Endothelial cell (in vitro differentiated cells): ENCODE data around the gene FRMD4A. TPM values are rescaled to one million over a fixed set of nuclear protein-coding genes. Genes with fewer than 3 reads are reported as not detected.

Source experiments
- DNase-seq: peaks from one replicate; pipeline ENCODE4 v3.0.0; 2021; ENCODE audit warnings: low spot score
- H3K27ac Mint-ChIP-seq: one replicate; pipeline ENCODE4 v1.8.0; 2021; ENCODE audit warnings: mixed read lengths, inconsistent platforms; ENCODE audit not compliant: unreplicated experiment
- H3K27me3 Mint-ChIP-seq: one replicate; pipeline ENCODE4 v1.8.0; 2021; ENCODE audit warnings: mild to moderate bottlenecking, moderate library complexity, mixed read lengths, inconsistent platforms; ENCODE audit not compliant: unreplicated experiment
- H3K36me3 Mint-ChIP-seq: one replicate; pipeline ENCODE4 v1.8.0; 2021; ENCODE audit warnings: mild to moderate bottlenecking, low read depth, mixed read lengths, inconsistent platforms; ENCODE audit not compliant: unreplicated experiment
- H3K4me1 Mint-ChIP-seq: one replicate; pipeline ENCODE4 v1.8.0; 2021; ENCODE audit warnings: mild to moderate bottlenecking, mixed read lengths, inconsistent platforms; ENCODE audit not compliant: unreplicated experiment
- H3K4me3 Mint-ChIP-seq: one replicate; pipeline ENCODE4 v1.8.0; 2021; ENCODE audit warnings: mild to moderate bottlenecking, mixed read lengths, inconsistent platforms; ENCODE audit not compliant: unreplicated experiment
- H3K9me3 Mint-ChIP-seq: one replicate; pipeline ENCODE4 v1.8.0; 2021; ENCODE audit warnings: mixed read lengths, inconsistent platforms; ENCODE audit not compliant: unreplicated experiment
- total RNA-seq: library from RNA; stranded (reverse); fragmentation: NEBNext Ultra II Directional; extraction: Animal tissue kit (Norgen Biotek cat#: 25700); gene quantifications from one replicate; pipeline ENCODE4 v1.2.1, GENCODE V29; 2021; ENCODE audit not compliant: unreplicated experiment
- TF ChIP-seq, protein P1 (sequence below): fragments of 200-600 bp; sonication (generic); IDR thresholded peaks from one replicate; pipeline ENCODE4 v1.5.0; 2021; ENCODE audit warnings: antibody characterized with exemption; ENCODE audit not compliant: unreplicated experiment

FRMD4A gene
- total RNA-seq, 1 donor from 2014 or later, result 68.9 TPM

DNA sequence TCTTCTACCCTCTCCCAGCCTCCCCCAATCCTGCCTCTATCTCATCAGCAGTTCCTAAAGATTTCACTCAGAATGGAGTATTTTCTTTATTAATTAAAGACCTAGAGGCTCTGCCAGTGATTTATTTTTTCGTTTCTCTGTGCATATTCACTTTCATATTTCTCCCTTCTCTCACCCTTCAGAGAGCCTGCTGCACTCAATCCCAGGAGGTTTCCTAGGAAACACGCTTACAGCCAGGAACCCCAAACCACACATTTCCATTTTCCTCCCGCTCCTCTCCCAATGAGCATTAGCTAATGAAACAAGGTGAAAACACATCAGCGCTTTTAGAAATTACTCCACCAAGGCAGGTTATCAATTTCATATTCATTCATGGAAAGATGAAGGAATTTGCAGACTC is 180.2 kb downstream of the FRMD4A start:
- Mint-ChIP-seq H3K4me3 (no peak overlapping the region), H3K36me3 (no peaks in the 10 kb centered on the region), H3K27ac (no peak overlapping the region), H3K4me1 (peaks cover 2% of the 10 kb centered on the region), H3K27me3 (peaks cover 2% of the 10 kb centered on the region), H3K9me3 (no peaks in the 10 kb centered on the region)
- DNase-seq, result no peak
- TF ChIP-seq, protein P1, sequence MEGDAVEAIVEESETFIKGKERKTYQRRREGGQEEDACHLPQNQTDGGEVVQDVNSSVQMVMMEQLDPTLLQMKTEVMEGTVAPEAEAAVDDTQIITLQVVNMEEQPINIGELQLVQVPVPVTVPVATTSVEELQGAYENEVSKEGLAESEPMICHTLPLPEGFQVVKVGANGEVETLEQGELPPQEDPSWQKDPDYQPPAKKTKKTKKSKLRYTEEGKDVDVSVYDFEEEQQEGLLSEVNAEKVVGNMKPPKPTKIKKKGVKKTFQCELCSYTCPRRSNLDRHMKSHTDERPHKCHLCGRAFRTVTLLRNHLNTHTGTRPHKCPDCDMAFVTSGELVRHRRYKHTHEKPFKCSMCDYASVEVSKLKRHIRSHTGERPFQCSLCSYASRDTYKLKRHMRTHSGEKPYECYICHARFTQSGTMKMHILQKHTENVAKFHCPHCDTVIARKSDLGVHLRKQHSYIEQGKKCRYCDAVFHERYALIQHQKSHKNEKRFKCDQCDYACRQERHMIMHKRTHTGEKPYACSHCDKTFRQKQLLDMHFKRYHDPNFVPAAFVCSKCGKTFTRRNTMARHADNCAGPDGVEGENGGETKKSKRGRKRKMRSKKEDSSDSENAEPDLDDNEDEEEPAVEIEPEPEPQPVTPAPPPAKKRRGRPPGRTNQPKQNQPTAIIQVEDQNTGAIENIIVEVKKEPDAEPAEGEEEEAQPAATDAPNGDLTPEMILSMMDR, result no peak

DNA sequence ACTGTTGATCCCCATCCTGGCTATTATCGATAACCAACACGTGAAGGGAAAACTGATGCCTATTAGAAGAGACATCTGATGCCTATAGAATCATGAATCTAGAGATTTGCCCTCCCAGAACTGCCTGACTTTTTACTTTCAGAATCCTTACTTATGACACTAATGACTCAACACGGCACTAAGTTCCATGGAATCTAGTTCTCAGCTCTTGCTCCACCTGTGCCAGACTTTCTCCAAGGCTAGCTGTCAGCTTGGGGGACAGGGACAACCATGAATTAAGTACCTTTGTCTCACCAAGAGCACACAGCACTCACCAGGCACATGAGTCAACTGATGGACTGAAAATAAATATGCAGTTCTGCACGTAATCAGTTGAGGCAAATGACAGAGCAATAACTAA is 184.2 kb downstream of the FRMD4A start:
- no peaks in the 10 kb centered on the region for H3K4me1 Mint-ChIP-seq
- no peaks in the 10 kb centered on the region for H3K9me3 Mint-ChIP-seq
- TF ChIP-seq, protein P1, result no peak
- H3K27me3 Mint-ChIP-seq, result peaks cover 2% of the 10 kb centered on the region
- H3K36me3 Mint-ChIP-seq, result no peaks in the 10 kb centered on the region
- no peak overlapping the region for H3K4me3 Mint-ChIP-seq
- no peak for DNase-seq
- no peak overlapping the region for H3K27ac Mint-ChIP-seq

DNA sequence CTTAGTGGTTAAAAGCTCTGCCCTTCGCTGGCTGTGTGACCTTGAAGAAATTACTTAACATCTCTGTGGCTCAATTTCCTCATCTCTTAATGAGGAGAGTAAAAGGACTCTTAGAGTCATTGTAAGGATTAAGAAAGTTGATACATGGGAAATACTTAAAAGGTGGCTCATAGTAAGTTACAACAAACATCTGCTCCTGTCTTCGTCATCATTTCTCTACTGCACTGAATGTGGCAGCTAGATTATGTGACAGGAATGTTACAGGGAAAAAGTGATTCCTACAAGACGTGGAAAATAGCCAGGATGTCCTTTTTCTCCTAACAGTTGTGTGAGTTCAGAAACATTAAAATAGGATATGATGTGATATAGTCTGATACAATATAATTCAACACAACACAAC is 184.7 kb downstream of the FRMD4A start:
- no peak overlapping the region for H3K4me3 Mint-ChIP-seq
- H3K27ac Mint-ChIP-seq, result no peak overlapping the region
- no peak for DNase-seq
- H3K27me3 Mint-ChIP-seq, result peaks cover 4% of the 10 kb centered on the region
- no peaks in the 10 kb centered on the region for H3K36me3 Mint-ChIP-seq
- TF ChIP-seq, protein P1, result no peak
- H3K9me3 Mint-ChIP-seq, result no peaks in the 10 kb centered on the region
- no peaks in the 10 kb centered on the region for H3K4me1 Mint-ChIP-seq

DNA sequence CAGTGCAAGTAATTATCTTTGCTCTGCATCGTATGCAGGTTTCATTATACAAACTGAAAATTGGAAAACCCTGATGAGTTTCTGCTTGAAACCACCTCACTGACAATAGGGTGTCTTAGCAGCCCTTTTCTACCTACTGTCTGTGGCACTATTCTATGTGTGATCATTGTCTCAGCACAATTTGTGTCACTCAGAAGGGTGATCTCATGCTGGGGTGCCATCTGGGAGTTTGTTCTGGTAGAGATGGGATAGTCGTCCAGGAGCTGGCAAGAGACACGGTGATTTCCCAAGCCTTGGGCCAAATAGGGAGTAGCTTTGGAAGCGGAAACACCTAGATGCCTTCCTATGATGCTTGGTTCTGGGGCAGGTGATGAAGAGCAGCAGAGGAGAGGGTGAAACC is 186.3 kb downstream of the FRMD4A start:
- no peaks in the 10 kb centered on the region for H3K36me3 Mint-ChIP-seq
- H3K4me1 Mint-ChIP-seq, result no peaks in the 10 kb centered on the region
- no peak overlapping the region for H3K27ac Mint-ChIP-seq
- no peak overlapping the region for H3K4me3 Mint-ChIP-seq
- no peaks in the 10 kb centered on the region for H3K9me3 Mint-ChIP-seq
- TF ChIP-seq, protein P1, result no peak
- DNase-seq, result no peak
- peaks cover 2% of the 10 kb centered on the region for H3K27me3 Mint-ChIP-seq

DNA sequence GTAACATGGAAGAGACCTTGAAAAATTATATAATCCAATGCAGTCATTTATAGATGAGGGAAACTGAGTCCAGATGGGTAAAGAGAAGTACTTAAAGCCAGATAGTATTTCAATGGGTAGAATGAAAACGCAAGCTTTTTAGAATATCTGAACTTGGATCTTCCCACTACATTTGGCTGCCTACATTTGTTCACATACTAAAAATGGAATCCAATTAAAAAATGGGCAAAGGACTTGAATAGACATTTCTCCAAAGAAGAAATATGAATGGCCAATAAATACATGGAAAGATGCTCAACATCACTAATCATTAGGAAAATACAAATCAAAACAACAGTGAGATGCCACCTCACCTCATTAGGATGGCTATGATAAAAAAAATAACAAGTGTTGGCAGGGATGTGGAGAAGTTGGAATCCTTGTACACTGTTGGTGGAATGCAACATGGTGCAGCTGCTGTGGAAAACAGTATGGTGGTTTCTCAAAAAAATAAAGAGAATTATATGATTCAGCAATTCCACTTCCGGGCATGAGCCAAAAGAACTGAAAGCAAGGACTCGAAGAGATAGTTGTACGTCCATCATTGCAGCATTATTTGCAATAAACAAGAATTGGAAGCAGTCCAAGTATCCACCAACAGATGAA is 188.0 kb downstream of the FRMD4A start:
- Mint-ChIP-seq H3K4me1 (no peaks in the 10 kb centered on the region), H3K4me3 (no peak overlapping the region), H3K27me3 (peaks cover 2% of the 10 kb centered on the region), H3K9me3 (no peaks in the 10 kb centered on the region), H3K36me3 (no peaks in the 10 kb centered on the region), H3K27ac (no peak overlapping the region)
- TF ChIP-seq, protein P1, result no peak
- no peak for DNase-seq
